HT-29 (cell line): ENCODE results near the gene ESPNL. TPM values are rescaled to one million over a fixed set of nuclear protein-coding genes. Genes with fewer than 3 reads are reported as not detected.
"Not testable (repeated sequence)": the region's sequence is repeated elsewhere in the genome, so short reads cannot be mapped to it uniquely, and the experiment has no call there.

Experiments
- DNase-seq: peaks from one replicate; pipeline ENCODE4 v3.0.0-alpha.2; 2015; ENCODE audit warnings: low spot score
- total RNA-seq: library from RNA; depleted of rRNA; stranded (reverse); fragments of >200 nt; shearing (Covaris generic); gene quantifications from 2 replicates; pipeline ENCODE4 v1.2.3, GENCODE V29; 2014; rRNA removed

Gene ESPNL
- total RNA-seq = not detected in 2 replicates

GRCh38 chr2:238100049-238100820, at the start of gene ESPNL:
Gene ESPNL (plus strand): TSS chr2:238100340. CDS start chr2:238100420, 80 bp downstream.
- no peak for DNase-seq

DNA sequence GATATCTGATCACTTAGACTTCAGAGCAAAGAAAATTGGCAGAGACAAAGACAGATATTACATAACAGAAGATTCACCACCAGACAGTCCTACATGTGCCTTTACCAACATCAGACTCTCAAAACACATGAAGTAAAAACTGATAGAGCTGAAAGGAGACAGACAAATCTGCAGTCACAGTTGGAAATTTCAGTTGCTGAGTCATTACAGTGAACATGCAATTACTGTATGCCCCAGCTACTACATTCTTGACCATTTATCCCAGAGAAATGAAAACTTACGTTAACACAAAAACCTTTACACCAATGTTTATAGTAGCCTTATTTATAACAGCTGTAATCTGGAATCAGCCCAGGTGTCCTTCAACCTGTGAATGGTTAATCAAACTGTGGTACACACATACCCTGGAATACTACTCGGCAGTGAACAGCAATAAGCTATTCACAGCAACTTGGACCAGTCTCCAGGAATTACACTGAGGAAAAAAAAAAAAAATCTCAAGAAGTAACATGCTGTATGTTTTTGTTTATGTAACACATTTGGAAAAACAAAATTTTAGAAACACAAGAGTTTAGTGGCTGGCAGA, 46.9 kb upstream of the ESPNL start:
- DNase-seq = no peak

- no peak for DNase-seq
Observed at GRCh38 chr2:238055841-238056240, 44.3 kb upstream of the ESPNL start.

- not testable (repeated sequence) for DNase-seq
Observed at GRCh38 chr2:238057696-238058575, 42.2 kb upstream of the ESPNL start.

DNA sequence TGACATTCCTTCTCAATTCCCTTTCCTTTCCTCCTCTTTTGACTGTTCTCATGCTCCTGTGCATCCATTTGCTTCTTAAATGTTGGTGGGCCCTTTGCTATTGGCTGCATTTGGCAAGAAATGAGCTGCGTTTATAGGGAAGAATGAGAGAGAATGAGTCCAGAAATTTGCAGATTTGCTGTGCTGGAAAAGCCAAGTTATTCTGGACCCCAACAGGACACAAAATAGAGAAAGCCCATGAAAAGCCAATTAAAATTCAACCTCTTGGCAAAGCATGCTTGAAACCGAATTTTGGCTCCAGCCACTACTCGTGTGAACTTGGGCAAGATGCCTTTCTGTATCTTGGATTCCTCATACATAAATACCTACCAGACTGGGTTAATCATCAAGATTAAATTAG, 40.6 kb upstream of the ESPNL start:
- no peak for DNase-seq

DNA sequence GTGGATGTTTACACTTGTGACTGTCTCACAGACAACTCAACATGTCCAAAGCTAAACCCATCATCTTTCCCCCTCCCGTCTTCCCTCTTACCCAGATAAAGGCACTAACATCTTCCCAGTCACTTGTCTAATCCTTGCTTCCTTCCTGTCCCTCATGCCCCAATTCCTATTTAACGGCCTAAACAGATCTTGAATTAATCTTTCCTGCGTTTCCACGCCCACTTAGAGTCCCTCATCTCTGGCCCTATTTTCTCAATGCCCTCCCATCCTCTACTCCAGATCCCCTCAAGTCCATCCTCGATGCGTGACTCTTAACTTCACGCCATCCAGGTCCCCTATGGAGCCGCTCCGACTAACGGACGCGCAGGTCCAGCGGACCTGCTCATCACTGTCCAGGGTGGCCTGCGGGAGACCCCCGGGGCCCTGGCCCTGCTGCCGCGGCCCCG, 40.0 kb upstream of the ESPNL start:
- peak; percentile 36 for DNase-seq

DNA sequence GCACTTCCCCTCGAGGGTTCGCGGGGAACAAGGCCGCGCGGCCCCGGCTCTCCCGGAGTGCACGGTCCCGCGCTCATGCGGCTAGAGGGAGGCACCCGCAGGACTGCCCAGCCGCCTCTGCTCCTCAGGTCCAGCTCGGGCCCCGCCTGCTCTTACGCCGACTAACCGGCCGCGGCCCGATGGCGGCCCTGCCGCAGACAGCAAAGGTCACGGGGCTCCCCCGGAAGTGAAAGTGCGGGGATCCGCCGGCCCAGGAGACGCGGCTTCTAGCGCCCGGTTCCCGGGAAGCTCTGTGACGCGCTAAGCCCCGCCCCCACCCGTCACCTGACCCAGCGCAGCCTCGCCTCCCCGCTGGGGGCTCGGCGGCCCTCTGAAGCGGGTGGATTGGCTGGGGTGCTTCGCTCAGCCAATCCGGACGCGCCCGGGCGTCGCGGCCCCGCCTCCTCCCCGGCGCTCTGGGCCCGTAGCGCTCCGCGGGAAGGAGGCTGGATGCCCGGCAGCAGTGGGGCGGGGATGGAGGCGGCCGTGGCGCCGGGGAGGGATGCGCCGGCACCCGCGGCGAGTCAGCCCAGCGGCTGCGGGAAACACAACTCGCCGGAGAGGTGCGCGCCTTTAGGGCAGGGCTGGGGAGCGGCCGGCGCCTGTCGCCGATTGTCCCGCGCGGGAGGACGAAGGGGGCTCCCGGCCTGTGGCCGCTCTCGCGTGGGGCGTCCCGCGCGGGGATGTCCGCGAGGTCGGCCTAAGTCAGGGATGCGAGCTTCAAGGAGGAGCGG, 39.4 kb upstream of the ESPNL start, which contains the start of gene SCLY:
Gene SCLY, plus strand, starts transcription at position 460 of the 773 bp plus-strand sequence. Its CDS starts 54 bp downstream, at position 514.
- DNase-seq = peak; percentile 97

GRCh38 chr2:238061315-238062202, 38.6 kb upstream of the ESPNL start:
- peak; percentile 63 for DNase-seq

DNA sequence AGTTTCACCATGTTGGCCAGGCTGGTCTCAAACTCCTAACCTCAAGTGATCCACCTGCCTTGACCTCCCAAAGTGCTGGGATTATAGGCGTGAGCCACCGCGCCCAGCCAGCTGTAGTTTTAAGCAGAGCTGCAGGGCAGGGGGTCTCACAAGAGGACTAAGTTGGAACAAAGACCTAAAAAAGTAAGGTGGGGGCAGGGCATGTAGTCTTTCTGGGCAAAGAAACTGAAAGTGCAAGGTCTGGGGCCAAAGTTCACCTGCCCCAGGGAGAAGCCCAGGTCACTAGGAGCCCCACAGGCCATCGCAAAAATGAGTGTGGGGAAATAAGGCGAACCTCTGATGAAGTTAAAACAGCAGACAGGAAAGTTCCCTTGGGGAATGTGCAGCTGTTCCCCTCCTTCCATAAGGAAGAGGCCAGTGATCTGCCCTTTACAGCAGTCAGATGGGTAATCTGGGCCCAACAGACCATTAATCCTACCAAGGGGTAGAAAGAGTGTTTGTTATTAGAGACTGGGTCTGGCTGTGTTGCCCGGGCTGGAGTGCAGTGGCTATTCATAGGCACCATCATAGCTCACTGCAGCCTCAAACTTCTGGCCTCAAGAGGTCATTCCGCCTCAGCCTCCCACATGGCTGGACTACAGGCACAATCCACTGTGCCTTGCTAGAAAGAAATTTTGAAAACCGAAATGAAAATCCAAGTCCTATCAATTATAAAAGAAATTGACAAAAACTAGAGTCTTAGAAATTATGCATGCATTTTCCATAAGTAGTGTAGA, 36.5 kb upstream of the ESPNL start:
- no peak for DNase-seq

DNA sequence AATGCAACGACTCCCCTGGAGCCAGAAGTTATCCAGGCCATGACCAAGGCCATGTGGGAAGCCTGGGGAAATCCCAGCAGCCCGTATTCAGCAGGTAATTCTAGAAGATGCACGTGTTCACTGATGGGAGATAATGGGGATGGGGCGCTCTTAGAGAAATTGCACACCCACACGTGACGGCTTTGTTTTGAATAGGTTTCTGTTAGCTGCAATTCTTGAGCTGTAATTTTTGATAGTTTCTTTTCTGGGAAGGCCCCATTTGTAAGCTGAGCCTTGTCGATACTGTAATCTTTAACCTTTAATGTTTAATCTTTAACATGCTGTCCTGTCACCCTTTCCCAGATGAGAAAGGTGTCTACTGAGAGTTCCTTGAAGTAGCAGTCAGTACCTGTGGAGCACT, 35.8 kb upstream of the ESPNL start:
- no peak for DNase-seq

- no peak for DNase-seq
Observed at GRCh38 chr2:238065071-238065846, 34.9 kb upstream of the ESPNL start.

DNA sequence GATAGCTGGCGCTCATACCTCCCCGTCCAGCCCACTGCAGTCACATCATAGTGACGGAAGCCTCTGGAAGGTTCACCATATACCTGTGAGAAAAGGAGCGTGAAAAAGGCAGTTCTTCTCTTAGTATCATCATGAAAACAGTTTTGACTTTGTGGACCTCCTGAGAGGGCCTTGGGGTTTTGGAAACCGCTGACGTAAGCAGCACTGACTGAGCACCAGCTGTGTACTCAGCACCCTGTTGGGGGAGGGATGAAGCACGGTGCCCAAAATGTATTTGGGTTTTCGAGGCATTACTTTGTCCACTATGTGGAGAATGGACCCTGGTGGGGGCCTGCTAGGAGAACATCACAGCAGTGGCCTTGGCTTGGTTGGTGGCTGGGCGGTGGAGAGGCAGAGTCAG, 33.9 kb upstream of the ESPNL start:
- DNase-seq = no peak

- not testable (repeated sequence) for DNase-seq
Observed at GRCh38 chr2:238066718-238067117, 33.4 kb upstream of the ESPNL start.

GRCh38 chr2:238067939-238068338, 32.2 kb upstream of the ESPNL start:
- no peak for DNase-seq

DNA sequence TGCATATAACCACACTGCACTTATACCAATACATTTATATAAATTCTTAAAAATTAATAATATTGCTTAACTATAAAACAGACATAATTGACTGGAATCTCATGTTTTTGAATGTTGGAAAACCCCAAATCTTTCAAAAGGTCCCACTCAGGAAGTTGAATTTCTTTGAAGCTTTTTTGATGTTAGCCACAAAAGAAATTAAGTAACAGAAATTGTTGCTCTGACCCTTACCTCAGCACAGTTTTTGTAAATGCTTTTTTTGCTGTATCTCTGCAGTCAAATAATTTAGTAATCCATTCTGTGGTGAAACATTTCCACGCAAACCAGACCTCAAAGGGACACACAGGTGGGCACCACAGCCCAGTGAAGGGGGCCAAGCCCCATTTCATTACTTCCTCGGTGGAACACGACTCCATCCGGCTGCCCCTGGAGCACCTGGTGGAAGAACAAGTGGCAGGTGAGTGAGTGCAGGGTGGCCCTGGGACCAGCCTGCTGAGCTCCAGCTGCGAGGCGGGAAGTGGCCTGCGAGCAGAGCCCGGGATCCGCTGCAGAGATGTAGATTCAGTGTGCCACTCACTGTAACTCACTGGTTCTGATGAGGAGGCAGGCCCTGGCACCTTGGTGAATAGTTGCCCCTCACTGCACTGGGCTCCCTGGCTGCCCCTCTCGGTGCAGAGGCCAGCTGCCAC, 31.0 kb upstream of the ESPNL start:
- DNase-seq = no peak

DNA sequence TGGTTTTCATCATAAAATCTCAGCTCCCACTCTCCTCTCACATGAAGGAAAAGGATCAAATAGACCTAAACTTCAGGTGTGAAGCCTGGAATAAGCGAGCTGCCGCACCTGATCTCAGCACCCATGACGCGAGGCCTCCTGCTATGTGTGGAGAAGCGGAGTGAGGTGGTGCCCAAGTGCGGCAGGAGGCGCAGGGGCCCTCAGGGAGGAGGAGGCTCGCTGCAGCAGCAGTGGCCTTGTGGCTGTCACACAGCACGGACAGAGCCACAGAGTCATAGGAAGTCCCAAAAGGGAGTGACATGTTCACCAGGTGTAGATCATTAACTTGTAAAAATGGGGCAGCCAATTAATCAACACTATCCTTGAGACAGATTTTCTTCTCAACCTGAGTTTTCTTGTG, 30.3 kb upstream of the ESPNL start:
- no peak for DNase-seq

DNA sequence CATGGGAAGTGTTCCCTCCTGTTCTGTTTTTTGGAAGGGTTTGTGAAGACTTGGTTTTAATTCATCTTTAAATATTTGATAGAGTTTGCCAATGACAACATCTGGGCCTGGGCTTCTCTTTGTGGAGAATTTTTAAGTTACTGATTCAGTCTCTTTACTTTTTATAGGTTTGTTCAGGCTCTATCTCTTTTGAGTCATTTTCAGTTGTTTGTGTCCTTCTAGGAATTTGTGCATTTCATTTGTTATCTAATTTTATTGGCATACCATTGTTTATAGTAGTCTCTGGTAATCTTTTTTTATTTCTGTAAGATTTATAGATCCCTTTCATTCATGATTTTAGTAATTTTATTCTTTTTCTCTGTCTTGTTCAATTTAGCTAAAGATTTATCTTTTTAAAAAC, 24.7 kb upstream of the ESPNL start:
- DNase-seq = no peak

DNA sequence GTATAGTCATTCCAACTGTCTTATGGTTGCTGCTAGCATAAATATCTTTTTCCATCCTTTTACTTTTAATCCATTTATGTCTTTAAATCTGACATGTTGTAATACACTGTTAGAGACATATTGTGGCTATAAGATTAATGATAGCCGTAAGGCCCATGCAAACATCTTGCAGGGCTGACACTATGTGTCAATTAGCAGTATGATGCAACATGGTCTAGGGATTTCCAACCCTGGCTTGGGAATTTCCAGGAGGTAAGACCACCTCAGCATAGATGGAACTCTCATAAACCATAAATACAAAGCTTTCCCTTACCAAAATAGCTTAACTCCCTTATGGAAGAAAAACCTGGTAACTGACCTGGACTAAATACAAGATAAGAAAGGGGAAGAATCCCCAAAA, 22.8 kb upstream of the ESPNL start:
- no peak for DNase-seq
